Sigmoid colon (tissue), 4 donors: ENCODE data around the gene C3orf22.

Experiments
- POLR2A ChIP-seq, 2 donors: fragments of 450-650 bp; IDR thresholded peaks; one replicate each; pipeline ENCODE4 v1.6.1; 2016; ENCODE audit warnings: antibody characterized with exemption in 2 of 2, mild to moderate bottlenecking in 2 of 2, moderate library complexity in 2 of 2
- POLR2AphosphoS5 ChIP-seq, 4 donors: sonication (generic); formaldehyde crosslinking; IDR thresholded peaks; one replicate each; pipeline ENCODE4 v1.6.1; 2017; ENCODE audit warnings: antibody characterized with exemption in 4 of 4
- TF ChIP-seq, protein P1 (sequence below), 4 experiments: fragments of 450-650 bp in 3 of 4; fragments of 200-600 bp in 1 of 4; IDR thresholded peaks; one replicate each; pipeline ENCODE4 v1.5.1; 2016 to 2019; ENCODE audit warnings: antibody characterized with exemption in 4 of 4, mild to moderate bottlenecking in 3 of 4, moderate library complexity in 2 of 4

DNA sequence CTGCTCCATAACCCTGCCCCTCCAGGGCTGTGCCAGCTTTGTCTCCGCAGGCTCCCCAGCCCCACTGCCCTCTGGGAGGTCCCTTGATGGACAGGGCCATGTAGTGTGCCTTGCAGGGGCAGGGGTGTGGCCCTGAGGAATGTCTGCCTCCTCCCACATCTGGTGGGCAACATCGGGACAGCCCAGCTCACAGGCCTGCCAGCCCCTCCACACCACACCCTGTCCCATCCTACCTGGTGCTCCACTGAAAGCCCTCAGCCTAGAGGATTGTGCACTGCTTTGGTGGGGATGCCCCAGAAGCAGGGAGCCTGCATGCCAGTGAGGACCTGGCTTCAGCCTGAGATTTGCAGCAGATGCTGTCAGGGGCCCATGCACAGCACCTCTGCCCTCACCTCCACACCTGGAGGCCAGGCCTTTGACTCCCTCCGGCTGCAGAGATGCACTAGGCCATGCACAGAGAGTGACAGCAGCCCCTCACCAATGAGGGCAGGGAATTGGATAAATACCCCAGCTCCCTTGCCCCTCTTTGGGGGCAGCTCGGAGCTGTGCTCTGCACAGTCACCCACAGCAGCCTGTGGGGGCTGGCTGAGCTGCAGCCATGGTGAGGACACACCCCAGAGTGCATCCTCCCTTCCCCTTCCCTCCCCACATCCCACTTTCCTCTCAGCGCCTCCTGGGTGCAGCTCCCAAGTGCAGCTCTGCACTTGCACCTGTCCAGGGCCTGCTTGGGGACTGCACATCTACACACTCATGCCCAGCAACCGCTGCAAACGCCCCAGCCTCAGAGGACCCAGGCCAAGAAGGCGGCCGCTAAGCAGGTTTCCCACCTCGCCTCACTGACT lies 2.7 kb downstream of the C3orf22 start:
- no peak for TF ChIP-seq POLR2A (IDR thresholded peaks at IDR 0.05)
- TF ChIP-seq, protein P1, sequence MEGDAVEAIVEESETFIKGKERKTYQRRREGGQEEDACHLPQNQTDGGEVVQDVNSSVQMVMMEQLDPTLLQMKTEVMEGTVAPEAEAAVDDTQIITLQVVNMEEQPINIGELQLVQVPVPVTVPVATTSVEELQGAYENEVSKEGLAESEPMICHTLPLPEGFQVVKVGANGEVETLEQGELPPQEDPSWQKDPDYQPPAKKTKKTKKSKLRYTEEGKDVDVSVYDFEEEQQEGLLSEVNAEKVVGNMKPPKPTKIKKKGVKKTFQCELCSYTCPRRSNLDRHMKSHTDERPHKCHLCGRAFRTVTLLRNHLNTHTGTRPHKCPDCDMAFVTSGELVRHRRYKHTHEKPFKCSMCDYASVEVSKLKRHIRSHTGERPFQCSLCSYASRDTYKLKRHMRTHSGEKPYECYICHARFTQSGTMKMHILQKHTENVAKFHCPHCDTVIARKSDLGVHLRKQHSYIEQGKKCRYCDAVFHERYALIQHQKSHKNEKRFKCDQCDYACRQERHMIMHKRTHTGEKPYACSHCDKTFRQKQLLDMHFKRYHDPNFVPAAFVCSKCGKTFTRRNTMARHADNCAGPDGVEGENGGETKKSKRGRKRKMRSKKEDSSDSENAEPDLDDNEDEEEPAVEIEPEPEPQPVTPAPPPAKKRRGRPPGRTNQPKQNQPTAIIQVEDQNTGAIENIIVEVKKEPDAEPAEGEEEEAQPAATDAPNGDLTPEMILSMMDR (IDR thresholded peaks at IDR 0.05), result no peak
- TF ChIP-seq POLR2AphosphoS5 (IDR thresholded peaks at IDR 0.05), result no peak
